Spinal cord (tissue), 10 donors: ENCODE results near the gene OLA1. TPM values are rescaled to one million over a fixed set of nuclear protein-coding genes. Genes with fewer than 3 reads are reported as not detected.

Source experiments
- DNase-seq, 6 donors: peaks; one replicate each; pipeline versions ENCODE4 v3.0.0 to v3.0.0-alpha.2; 2013 to 2015; ENCODE audit warnings: low spot score in 6 of 6, low read depth in 4 of 6
- H3K27ac ChIP-seq: one replicate; pipeline ENCODE4 v1.5.1; 2013; ENCODE audit warnings: low read depth, low read length, control low read depth
- H3K27me3 ChIP-seq: one replicate; pipeline ENCODE4 v1.6.1; 2013; ENCODE audit warnings: low read length; ENCODE audit not compliant: control insufficient read depth, insufficient read depth
- H3K36me3 ChIP-seq: one replicate; pipeline ENCODE4 v1.6.1; 2013; ENCODE audit warnings: low read length; ENCODE audit not compliant: control insufficient read depth, insufficient read depth
- H3K4me1 ChIP-seq: one replicate; pipeline ENCODE4 v1.6.1; 2013; ENCODE audit warnings: low read length; ENCODE audit not compliant: control insufficient read depth, insufficient read depth
- H3K4me3 ChIP-seq: one replicate; pipeline ENCODE4 v1.5.1; 2013; ENCODE audit warnings: low read depth, low read length, control low read depth
- H3K9me3 ChIP-seq: one replicate; pipeline ENCODE4 v1.6.1; 2013; ENCODE audit warnings: low read length; ENCODE audit not compliant: control insufficient read depth, insufficient read depth
- WGBS: methylation state at CpG from one replicate; pipeline ENCODE4 v1.1.5; 2013; ENCODE audit warnings: missing lambda C conversion rate; ENCODE audit not compliant: insufficient coverage; 5-methylcytosine and 5-hydroxymethylcytosine counted together
- polyA plus RNA-seq, 2 donors: library from polyadenylated mRNA; unstranded; fragments of 120-200 nt; gene quantifications; one replicate each; pipeline ENCODE4 v1.2.1, GENCODE V29; 2013; ENCODE audit not compliant: insufficient read length in 2 of 2
- small RNA-seq: library from RNA; depleted of rRNA; stranded (forward); fragments of <200 nt; gene quantifications from one replicate; pipeline ENCODE3, GENCODE V24; 2014; ENCODE audit warnings: low replicate concordance
- total RNA-seq, 2 donors: library from RNA; depleted of rRNA in 1 of 2; stranded (reverse); fragments of 120-200 nt in 1 of 2; fragments of >200 nt in 1 of 2; gene quantifications; one replicate each; pipeline versions ENCODE4 v1.2.3 to v1.2.4, GENCODE V29; 2013 to 2014
- donor health status: healthy.

Gene OLA1
- total and polyA plus RNA-seq, 4 donors, result 81.4 to 169 (median 134) TPM

GRCh38 chr2:174027956-174028355, 220.4 kb downstream of the OLA1 start:
- Histone ChIP-seq H3K4me3 (no peak overlapping the region), H3K27ac (peak overlapping the region; percentile 47), H3K4me1 (peaks cover 35% of the 10 kb centered on the region), H3K27me3 (no peaks in the 10 kb centered on the region), H3K9me3 (no peaks in the 10 kb centered on the region), H3K36me3 (peaks cover 4% of the 10 kb centered on the region)
- no peak for DNase-seq
- WGBS, result 56% methylated on average over 2 of the region's 3 CpGs

- WGBS, result 84% methylated on average over 18 of the region's 23 CpGs
- Histone ChIP-seq H3K36me3 (peaks cover 4% of the 10 kb centered on the region), H3K27ac (peak overlapping the region; percentile 85), H3K4me1 (peaks cover 36% of the 10 kb centered on the region), H3K27me3 (no peaks in the 10 kb centered on the region), H3K9me3 (no peaks in the 10 kb centered on the region), H3K4me3 (no peak overlapping the region)
- no peak for DNase-seq
These were observed 222.0 kb downstream of the OLA1 start for GRCh38 chr2:174026122-174026845.

GRCh38 chr2:174025271-174026121, 222.8 kb downstream of the OLA1 start:
- peaks cover 4% of the 10 kb centered on the region for H3K36me3 ChIP-seq
- H3K4me1 ChIP-seq, result peaks cover 36% of the 10 kb centered on the region
- H3K9me3 ChIP-seq, result no peaks in the 10 kb centered on the region
- H3K27ac ChIP-seq, result peak overlapping the region; percentile 85
- WGBS, result 79% methylated on average over 47 of the region's 47 CpGs
- H3K27me3 ChIP-seq, result no peaks in the 10 kb centered on the region
- peak in 3 of 6 donors; percentile 28 to 74 (median 58) for DNase-seq
- no peak overlapping the region for H3K4me3 ChIP-seq

GRCh38 chr2:174024524-174025270, 223.6 kb downstream of the OLA1 start:
- DNase-seq, result peak in 3 of 6 donors; percentile 65 to 90 (median 81)
- Histone ChIP-seq H3K36me3 (peaks cover 4% of the 10 kb centered on the region), H3K4me3 (no peak overlapping the region), H3K27me3 (no peaks in the 10 kb centered on the region), H3K4me1 (peaks cover 36% of the 10 kb centered on the region), H3K9me3 (no peaks in the 10 kb centered on the region), H3K27ac (peak overlapping the region; percentile 85)
- 33% methylated on average over 14 of the region's 14 CpGs for WGBS

- peak overlapping the region; percentile 85 for H3K27ac ChIP-seq
These were observed 224.5 kb downstream of the OLA1 start for GRCh38 chr2:174023591-174024523.

More at GRCh38 chr2:174023591-174024523, 224.5 kb downstream of the OLA1 start:
- peaks cover 4% of the 10 kb centered on the region for H3K36me3 ChIP-seq
- no peaks in the 10 kb centered on the region for H3K27me3 ChIP-seq
- H3K4me1 ChIP-seq, result peaks cover 36% of the 10 kb centered on the region
- no peaks in the 10 kb centered on the region for H3K9me3 ChIP-seq
- WGBS, result 35% methylated on average over 12 of the region's 18 CpGs
- H3K4me3 ChIP-seq, result no peak overlapping the region
- DNase-seq, result peak in 1 of 6 donors; percentile 68

Small RNAs within 50 kb of the gene (small RNA-seq; reads per million reads assigned to genes)
- not detected for gene RF00019

Other genes with a start within 250 kb of the OLA1 start
- under 1 TPM; 0.30 to 0.88 TPM for gene SP9, start 86.4 kb upstream of the OLA1 start, total RNA-seq
- 1 to 10 TPM; 1.4 to 1.9 TPM for gene SP9, start 86.4 kb upstream of the OLA1 start, polyA plus RNA-seq
- gene SCRN3, start 147.2 kb upstream of the OLA1 start, total RNA-seq, result 10 to 100 TPM; 47.3 to 51.0 TPM
- gene SCRN3, start 147.2 kb upstream of the OLA1 start, polyA plus RNA-seq, result 10 to 100 TPM; 47.2 to 58.8 TPM
- 10 to 100 TPM; 15.4 to 53.8 TPM for gene GPR155, start 238.5 kb upstream of the OLA1 start, total RNA-seq
- gene GPR155, start 238.5 kb upstream of the OLA1 start, polyA plus RNA-seq, result 10 to 100 TPM; 23.1 to 23.3 TPM